ENCODE data around the gene CD72.

CD72 gene

DNA sequence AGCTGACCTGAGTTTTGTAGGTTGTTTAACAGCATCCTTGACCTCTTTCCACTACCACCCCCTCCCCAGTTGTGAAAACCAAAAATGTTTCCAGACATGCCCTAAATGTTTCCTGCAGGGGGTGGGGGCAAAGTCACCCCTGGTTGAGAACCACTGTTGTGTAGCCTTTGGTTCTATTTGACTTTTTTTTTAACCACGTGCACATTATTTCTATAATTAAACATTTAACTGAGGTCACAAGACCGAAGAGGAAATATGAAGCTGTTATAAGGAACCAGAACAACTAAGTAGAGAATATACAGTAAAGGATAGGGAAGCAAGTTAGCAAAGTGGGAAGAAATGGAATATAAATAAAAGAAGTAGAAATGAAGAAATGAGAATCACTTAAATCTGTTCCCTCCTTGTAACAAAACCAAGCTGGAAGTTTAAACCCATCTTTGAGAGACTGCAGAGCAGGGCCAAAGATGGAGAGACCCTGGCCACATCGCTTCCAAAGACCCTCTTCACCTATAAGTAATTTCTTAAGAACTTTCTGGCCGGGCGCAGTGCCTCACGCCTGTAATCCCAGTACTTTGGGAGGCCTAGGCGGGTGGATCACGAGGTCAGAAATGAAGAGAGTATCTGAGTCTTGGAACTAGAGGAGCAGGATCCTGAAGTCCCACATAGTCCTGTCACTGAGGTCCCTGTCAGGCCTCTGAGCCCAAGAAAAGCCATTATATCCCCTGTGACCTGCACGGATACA, 18.1 kb upstream of the CD72 start:
- no peak for DNase-seq (ENCODE audit: low spot score)
- TF ChIP-seq, protein P1, sequence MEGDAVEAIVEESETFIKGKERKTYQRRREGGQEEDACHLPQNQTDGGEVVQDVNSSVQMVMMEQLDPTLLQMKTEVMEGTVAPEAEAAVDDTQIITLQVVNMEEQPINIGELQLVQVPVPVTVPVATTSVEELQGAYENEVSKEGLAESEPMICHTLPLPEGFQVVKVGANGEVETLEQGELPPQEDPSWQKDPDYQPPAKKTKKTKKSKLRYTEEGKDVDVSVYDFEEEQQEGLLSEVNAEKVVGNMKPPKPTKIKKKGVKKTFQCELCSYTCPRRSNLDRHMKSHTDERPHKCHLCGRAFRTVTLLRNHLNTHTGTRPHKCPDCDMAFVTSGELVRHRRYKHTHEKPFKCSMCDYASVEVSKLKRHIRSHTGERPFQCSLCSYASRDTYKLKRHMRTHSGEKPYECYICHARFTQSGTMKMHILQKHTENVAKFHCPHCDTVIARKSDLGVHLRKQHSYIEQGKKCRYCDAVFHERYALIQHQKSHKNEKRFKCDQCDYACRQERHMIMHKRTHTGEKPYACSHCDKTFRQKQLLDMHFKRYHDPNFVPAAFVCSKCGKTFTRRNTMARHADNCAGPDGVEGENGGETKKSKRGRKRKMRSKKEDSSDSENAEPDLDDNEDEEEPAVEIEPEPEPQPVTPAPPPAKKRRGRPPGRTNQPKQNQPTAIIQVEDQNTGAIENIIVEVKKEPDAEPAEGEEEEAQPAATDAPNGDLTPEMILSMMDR (IDR thresholded peaks at IDR 0.05) = no peak

DNA sequence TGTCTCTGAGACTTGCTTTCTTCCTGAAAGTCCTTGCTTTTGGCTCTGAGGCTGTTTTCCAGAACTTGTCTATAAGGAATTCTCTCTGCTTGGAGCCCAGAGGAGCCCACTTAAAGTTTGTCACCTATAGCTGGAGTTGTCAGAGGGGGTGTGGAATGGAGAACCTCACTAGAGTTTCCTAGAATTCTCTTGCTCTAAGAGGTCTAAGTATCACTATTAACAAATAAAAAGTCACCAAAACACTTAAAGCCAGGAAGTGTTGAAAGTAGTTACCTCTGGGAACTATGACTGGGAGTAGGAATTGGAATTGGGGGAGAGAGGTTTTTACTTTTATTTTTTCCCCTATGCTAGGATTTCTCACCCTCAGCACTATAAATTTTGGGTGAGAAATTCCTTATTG, 17.5 kb upstream of the CD72 start:
- no peak overlapping the region for H3K27ac ChIP-seq
- no peak for DNase-seq (ENCODE audit: low spot score)

More for the DNA sequence above, 18.1 kb upstream of the CD72 start:
- Histone ChIP-seq H3K27ac (peak overlapping the region in 1 of 2 donors; percentile 60), H3K4me3 (no peak overlapping the region)

DNA sequence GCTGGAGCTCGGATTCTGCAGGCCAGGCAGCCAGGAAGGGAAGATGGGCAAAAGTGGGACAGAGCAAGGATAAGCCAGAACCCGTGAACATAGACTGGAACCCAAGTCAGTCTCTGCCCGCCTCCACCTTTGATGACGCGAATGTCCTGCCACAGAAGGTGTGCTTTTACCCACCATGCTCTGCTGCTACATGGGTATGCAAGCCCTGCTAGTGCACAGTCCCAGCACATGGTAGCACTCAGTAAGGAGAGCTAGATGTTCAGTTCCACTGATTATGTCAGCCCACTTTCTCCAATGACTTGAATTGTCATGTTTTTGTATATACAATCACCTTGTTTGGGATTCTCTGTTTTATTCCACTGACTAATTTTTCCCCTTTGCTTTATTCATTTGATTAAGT, 11.4 kb upstream of the CD72 start:
- DNase-seq (ENCODE audit: low spot score) = no peak
- no peak overlapping the region for H3K4me3 ChIP-seq
- no peak overlapping the region for H3K27ac ChIP-seq
- TF ChIP-seq, protein P1 (IDR thresholded peaks at IDR 0.05) = no peak

More for the DNA sequence above, 17.5 kb upstream of the CD72 start:
- no peak overlapping the region for H3K4me3 ChIP-seq
- TF ChIP-seq, protein P1 (IDR thresholded peaks at IDR 0.05) = no peak

DNA sequence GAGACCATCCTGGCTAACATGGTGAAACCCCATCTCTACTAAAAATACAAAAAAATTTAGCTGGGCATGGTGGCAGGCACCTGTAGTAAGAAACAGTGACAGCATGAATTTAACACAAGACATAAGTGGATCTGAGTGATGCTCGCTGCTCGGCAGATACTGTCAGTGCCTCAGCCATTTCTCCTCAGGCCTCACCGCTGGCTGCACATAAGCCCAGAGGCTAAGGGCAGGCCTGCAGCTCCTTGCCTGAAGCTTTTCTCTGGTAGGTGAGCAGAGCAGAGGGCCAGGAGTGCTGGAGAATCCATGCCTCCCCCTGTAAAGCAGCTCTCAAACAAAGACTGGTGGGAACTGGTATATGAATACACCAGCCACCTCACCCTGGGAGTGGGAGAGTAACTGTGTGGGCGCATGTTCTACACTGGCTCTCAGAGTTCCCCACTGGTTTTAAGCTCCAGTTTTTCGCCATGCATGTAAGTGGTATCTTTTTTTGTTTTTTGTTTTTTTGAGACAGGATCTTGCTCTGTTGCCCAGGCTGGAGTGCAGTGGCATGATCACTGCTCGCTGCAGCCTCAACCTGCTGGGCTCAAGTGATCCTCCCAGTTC, 10.3 kb upstream of the CD72 start:
- Histone ChIP-seq H3K4me3 (no peak overlapping the region), H3K27ac (no peak overlapping the region)
- TF ChIP-seq, protein P1 (IDR thresholded peaks at IDR 0.05) = no peak
- no peak for DNase-seq (ENCODE audit: low spot score)

DNA sequence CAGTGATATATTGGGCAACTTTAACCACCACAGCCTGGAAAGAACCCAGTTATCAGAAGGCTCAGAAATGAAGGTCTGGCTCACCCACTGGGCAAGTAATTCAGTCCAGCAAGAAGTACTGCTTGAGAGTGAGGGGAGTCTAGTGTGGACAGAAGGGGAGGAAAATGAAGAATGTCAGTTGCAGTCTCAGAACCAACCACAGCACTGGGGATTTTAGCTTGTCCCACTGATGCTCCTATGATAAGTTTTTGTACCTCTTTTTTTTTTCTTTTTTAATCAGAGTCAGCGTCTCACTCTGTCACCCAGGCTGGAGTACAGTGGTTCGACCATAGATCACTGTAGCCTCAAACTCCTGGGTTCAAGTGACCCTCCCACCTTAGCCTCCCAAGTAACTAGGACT, 9.4 kb upstream of the CD72 start:
- DNase-seq (ENCODE audit: low spot score) = no peak
- no peak overlapping the region for H3K4me3 ChIP-seq
- no peak overlapping the region for H3K27ac ChIP-seq
- TF ChIP-seq, protein P1 (IDR thresholded peaks at IDR 0.05) = no peak

DNA sequence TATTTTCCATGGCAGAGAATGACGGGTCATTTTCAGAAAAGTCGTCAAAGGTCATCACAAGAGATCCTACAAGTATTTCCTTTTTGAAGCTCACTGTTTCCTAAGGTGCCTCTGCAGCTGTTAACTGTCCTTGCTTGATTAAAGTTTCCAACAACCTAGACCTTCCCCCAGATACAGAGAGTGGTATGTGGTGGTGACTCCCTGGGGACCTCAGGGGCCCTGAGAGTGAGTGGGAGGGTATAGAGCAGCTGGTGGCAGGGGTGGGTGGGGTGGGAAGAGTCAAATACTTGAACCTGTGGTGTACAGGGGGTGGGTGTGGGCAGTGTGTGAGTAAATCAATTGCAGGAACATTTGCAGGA, 1.6 kb upstream of the CD72 start:
- no peak overlapping the region for H3K27ac ChIP-seq
- no peak for DNase-seq (ENCODE audit: low spot score)
- no peak overlapping the region for H3K4me3 ChIP-seq
- TF ChIP-seq, protein P1 (IDR thresholded peaks at IDR 0.05) = no peak

Data from coronary artery (tissue), 2 donors.